Bronchial epithelial cell (primary cell): Measurements from ENCODE around the gene PHLDA3. TPM values are rescaled to one million over a fixed set of nuclear protein-coding genes. Genes with fewer than 3 reads are reported as not detected.
"Not testable (repeated sequence)": the region's sequence is repeated elsewhere in the genome, so short reads cannot be mapped to it uniquely, and the experiment has no call there.

Source experiments
- DNase-seq: peaks from one replicate; pipeline ENCODE4 v3.0.0-alpha.2; 2010; ENCODE audit warnings: low read depth
- FAIRE-seq: peaks from 2 replicates; lab custom pipeline; 2011; peaks lifted over from hg19 to GRCh38; lab: Jason Lieb, UNC
- H3K27me3 ChIP-seq: 2 replicates; pipeline ENCODE4 v1.5.1; 2011; ENCODE audit warnings: low read length; ENCODE audit not compliant: control insufficient read depth, insufficient read depth
- H3K36me3 ChIP-seq: 2 replicates; pipeline ENCODE4 v1.5.1; 2011; ENCODE audit warnings: low read length; ENCODE audit not compliant: control insufficient read depth, insufficient read depth
- H3K4me3 ChIP-seq: 2 replicates; pipeline ENCODE4 v1.5.1; 2011; ENCODE audit warnings: mild to moderate bottlenecking, low read depth, low read length, control low read depth
- total RNA-seq: library from RNA; depleted of rRNA; stranded (reverse); fragments of >200 nt; gene quantifications from 2 replicates; pipeline ENCODE4 v1.2.1, GENCODE V29; 2014
- TF ChIP-seq, protein P1 (sequence below): IDR thresholded peaks from 2 replicates; pipeline ENCODE4 v1.5.1; 2011; ENCODE audit warnings: mild to moderate bottlenecking, moderate library complexity, low read length, control low read depth, inconsistent platforms; ENCODE audit not compliant: insufficient read depth, severe bottlenecking

PHLDA3 gene
- total RNA-seq, 1 donor from 2014 or later: 118 TPM

DNA sequence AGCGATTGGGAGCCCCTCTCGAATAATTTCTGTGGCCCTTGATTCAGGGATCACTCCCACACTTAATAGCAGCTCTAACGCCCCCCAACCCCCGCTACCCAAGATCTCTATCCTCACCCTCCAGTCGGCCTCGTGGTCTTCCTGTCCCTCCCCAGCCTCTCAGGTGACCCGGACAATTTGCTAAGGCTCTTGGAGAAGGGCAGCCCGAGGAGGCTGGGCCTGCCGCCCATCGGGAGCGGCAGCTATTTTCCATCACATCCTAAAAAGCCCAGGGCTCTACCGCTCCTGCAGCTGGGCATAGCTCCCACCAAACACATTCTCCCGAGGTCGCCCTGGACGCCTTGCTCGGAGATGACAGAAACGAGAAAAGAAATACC lies 12.0 kb upstream of the PHLDA3 start:
- H3K36me3 ChIP-seq: peaks cover 9% of the 10 kb centered on the region
- TF ChIP-seq, protein P1, sequence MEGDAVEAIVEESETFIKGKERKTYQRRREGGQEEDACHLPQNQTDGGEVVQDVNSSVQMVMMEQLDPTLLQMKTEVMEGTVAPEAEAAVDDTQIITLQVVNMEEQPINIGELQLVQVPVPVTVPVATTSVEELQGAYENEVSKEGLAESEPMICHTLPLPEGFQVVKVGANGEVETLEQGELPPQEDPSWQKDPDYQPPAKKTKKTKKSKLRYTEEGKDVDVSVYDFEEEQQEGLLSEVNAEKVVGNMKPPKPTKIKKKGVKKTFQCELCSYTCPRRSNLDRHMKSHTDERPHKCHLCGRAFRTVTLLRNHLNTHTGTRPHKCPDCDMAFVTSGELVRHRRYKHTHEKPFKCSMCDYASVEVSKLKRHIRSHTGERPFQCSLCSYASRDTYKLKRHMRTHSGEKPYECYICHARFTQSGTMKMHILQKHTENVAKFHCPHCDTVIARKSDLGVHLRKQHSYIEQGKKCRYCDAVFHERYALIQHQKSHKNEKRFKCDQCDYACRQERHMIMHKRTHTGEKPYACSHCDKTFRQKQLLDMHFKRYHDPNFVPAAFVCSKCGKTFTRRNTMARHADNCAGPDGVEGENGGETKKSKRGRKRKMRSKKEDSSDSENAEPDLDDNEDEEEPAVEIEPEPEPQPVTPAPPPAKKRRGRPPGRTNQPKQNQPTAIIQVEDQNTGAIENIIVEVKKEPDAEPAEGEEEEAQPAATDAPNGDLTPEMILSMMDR: no peak
- H3K4me3 ChIP-seq: peak overlapping the region; percentile 12
- H3K27me3 ChIP-seq: no peaks in the 10 kb centered on the region
- no peak for DNase-seq
- FAIRE-seq: no peak

DNA sequence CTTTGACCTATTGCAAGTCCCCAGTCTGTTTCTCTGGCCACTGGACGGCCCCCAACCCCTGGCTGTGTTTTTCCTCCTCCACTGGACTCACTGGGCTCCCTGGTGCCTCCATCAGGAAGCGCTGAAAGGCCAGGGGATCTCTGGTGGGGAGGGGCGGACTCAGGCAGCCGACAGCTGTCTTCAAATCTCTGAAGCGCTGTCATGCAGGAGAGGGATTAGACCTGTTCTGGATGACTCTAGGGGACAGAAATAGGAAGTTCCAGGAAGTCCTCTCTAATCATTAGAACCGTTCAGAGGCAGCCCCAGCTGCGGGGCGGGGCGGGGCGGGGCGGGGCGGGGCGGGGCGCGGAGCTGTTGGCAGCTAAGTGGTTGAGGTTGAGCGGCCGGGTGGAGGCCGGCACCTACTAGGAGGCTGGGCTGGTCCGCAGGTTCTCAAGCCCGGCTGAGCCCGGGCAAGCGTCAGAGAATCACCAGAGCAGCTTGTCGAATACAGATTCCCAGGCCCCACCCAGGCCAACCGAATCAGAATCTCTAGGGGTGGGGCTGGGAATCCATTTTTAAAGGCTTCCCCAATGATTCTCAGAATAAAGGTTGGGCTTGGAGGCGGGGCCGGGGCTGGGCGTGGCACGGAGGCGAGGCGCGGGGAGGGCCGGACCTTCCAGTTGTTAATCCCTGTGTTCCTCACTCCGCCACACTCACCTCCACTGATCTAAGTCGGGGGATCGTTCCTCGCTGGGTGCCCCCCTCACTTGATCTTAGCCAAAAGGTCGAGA lies 11.4 kb upstream of the PHLDA3 start:
- Histone ChIP-seq H3K36me3 (peaks cover 6% of the 10 kb centered on the region), H3K4me3 (peak overlapping the region; percentile 12), H3K27me3 (no peaks in the 10 kb centered on the region)
- DNase-seq (peak; percentile 91), FAIRE-seq (no peak)
- TF ChIP-seq, protein P1: no peak

DNA sequence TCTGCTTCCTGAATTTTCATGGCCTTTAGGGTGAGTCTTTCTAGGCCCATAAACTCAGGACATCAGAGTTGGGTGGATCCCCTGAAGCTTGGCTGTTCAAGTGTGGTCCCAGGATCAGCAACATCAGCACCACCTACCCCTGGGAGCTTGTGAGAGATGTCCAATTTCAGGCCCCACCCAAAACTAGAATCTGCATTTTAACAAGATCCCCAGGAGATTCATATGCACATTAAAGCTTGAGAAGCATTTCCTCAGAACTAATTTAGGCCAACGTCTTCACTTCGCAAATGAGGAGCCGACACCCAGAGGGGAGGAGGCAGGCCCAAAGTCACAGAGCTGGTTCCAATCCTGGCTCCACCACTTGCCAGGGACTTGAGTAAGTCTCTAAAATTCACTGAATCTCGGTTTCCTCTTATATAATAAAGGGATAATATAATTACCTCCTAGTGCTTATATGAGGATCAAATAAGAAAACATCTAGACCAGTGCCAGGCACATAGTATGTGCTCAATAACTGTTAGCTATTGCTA lies 10.3 kb upstream of the PHLDA3 start:
- FAIRE-seq: no peak
- no peaks in the 10 kb centered on the region for H3K36me3 ChIP-seq
- DNase-seq: no peak
- TF ChIP-seq, protein P1: no peak
- H3K4me3 ChIP-seq: no peak overlapping the region
- no peaks in the 10 kb centered on the region for H3K27me3 ChIP-seq

DNA sequence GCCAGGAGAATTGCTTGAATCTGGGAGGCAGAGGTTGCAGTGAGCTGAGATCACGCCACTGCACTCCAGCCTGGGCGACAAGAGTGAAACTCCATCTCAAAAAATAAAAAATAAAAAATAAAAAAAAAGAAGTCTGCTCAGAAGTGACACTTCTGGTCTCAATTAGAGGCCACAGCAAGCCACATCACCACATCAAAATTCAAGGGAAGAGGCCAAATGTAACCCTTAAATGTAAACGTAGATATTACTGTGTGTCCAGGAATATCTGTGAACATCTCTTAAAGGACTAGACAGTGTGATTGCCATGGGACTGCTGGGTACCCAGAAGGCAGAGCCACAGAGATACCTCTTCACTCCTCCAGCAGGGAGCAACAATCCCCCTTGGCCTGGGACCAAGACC lies 9.7 kb upstream of the PHLDA3 start:
- H3K36me3 ChIP-seq, DNase-seq, FAIRE-seq: not testable (repeated sequence)

DNA sequence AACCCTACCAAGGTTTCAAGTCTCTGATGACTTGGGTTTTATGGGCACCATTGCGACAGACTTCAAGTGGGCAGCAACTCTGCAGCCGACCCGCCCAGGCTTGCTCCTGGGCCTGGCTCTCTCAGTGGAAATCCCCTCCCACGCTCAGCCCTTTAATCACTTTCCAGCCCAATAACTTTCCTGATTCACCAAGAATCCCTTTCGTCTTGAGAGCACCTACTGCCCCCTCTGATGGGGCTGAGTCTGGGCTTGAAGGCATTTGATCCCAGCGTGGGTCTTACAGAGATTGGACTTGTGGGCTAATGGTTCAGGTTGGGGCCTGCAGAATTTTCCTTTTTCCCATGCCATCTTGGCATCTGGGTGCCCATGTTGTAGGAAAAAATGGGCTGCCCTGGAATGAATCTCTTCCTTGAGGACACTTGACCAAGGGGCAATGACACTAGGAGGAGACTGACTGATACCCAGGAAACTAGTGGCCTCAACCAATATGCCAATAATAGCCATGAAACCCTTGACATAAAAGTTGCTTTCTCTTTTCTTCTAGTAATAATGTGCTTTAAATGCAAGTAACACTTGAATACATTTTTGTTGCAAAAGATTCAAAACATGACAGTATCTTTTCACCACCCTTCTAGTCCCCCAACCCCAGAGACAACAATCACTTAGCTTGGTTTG lies 7.8 kb upstream of the PHLDA3 start:
- DNase-seq (peak; percentile 99), FAIRE-seq (no peak)
- Histone ChIP-seq H3K4me3 (no peak overlapping the region), H3K36me3 (no peaks in the 10 kb centered on the region), H3K27me3 (no peaks in the 10 kb centered on the region)
- TF ChIP-seq, protein P1: no peak

More for the DNA sequence above, 9.7 kb upstream of the PHLDA3 start:
- H3K27me3 ChIP-seq, H3K4me3 ChIP-seq: not testable (repeated sequence)
